Measurements from ENCODE around the gene PRR11. TPM values are rescaled to one million over a fixed set of nuclear protein-coding genes. Genes with fewer than 3 reads are reported as not detected.

Gene PRR11
- 57.3 and 1,133 TPM in 2 replicates for total RNA-seq

GRCh38 chr17:59155439-59156177, at the start of gene PRR11:
TSS of gene PRR11 (plus strand) at chr17:59155746. CDS start at chr17:59169753, 14,007 bp downstream.

GRCh38 chr17:59106463-59107305, 48.9 kb upstream of the PRR11 start, which contains the start of gene TRIM37:
TSS of gene TRIM37 (minus strand) at chr17:59106880. CDS start at chr17:59106461, 419 bp downstream.

GRCh38 chr17:59154721-59155438, 666 bp upstream of the PRR11 start, which contains the start of gene SKA2:
TSS of gene SKA2 (minus strand) at chr17:59155186. CDS start at chr17:59155163, 23 bp downstream.

GRCh38 chr17:59220328-59221158, 65.0 kb downstream of the PRR11 start, which contains the start of gene GDPD1:
TSS of gene GDPD1 (plus strand) at chr17:59220511. CDS start at chr17:59220610, 99 bp downstream.

Other genes with a start within 250 kb of the PRR11 start
- gene TRIM37, start 48.9 kb upstream of the PRR11 start, total RNA-seq: 26.0 and 26.5 TPM in 2 replicates
- 97.4 and 107 TPM in 2 replicates for gene SKA2, start 560 bp upstream of the PRR11 start, total RNA-seq
- 17.2 and 20.1 TPM in 2 replicates for gene SMG8, start 54.3 kb downstream of the PRR11 start, total RNA-seq
- gene GDPD1, start 64.8 kb downstream of the PRR11 start, total RNA-seq: 0.34 and 1.3 TPM in 2 replicates
- gene YPEL2, start 175.9 kb downstream of the PRR11 start, total RNA-seq: 28.4 and 31.4 TPM in 2 replicates